K562 (cell line): ENCODE data around the gene HLCS. TPM values are rescaled to one million over a fixed set of nuclear protein-coding genes. Genes with fewer than 3 reads are reported as not detected.

Experiments
- ARHGAP35 ChIP-seq: fragments of 450-650 bp; IDR thresholded peaks from 2 replicates; pipeline ENCODE4 v1.6.1; 2018; ENCODE audit not compliant: partially characterized antibody
- ATF7 ChIP-seq: fragments of 450-650 bp; IDR thresholded peaks from 2 replicates; pipeline ENCODE4 v1.7.1; 2014; ENCODE audit warnings: mild to moderate bottlenecking, moderate library complexity
- BRD4 ChIP-seq: fragments of 200-600 bp; sonication (generic); IDR thresholded peaks from 2 replicates; pipeline ENCODE4 v1.6.1; 2017; ENCODE audit warnings: inconsistent platforms
- CAMTA2 ChIP-seq: fragments of 250-450 bp; sonication (Bioruptor Pico); conservative IDR thresholded peaks from 2 replicates; pipeline ENCODE4 v1.5.1; 2022
- CBX3 ChIP-seq, 2 experiments: IDR thresholded peaks; 1 replicate in 1 of 2; 2 replicates in 1 of 2; pipeline ENCODE4 v1.6.1; 2012; ENCODE audit warnings: inconsistent platforms in 2 of 2, low read length in 2 of 2, borderline replicate concordance in 1 of 2, control low read depth in 1 of 2
- EP400 ChIP-seq: fragments of 450-650 bp; IDR thresholded peaks from 2 replicates; pipeline ENCODE4 v1.6.1; 2017; ENCODE audit warnings: antibody characterized with exemption, mild to moderate bottlenecking, moderate library complexity
- ETV6 ChIP-seq, 3 experiments: fragments of 150-350 bp in 1 of 3; sonication (generic) in 1 of 3; formaldehyde crosslinking in 1 of 3; IDR thresholded peaks; 2 replicates each; pipeline versions ENCODE4 v1.6.1 to v1.8.0; 2014 to 2022; ENCODE audit warnings: borderline replicate concordance in 2 of 3, low read depth in 2 of 3, antibody characterized with exemption in 1 of 3, low read length in 1 of 3, mild to moderate bottlenecking in 1 of 3, missing genetic modification reagents in 1 of 3
- LCOR ChIP-seq: sonication (generic); formaldehyde crosslinking; IDR thresholded peaks from 2 replicates; pipeline ENCODE4 v1.8.0; 2022; ENCODE audit warnings: mild to moderate bottlenecking, missing genetic modification reagents
- MEF2A ChIP-seq: IDR thresholded peaks from 2 replicates; pipeline ENCODE4 v1.6.1; 2011; ENCODE audit warnings: low read depth, mild to moderate bottlenecking, low read length, moderate library complexity; ENCODE audit not compliant: control insufficient read depth
- POLR2A ChIP-seq: fragments of 450-650 bp; conservative IDR thresholded peaks from 2 replicates; pipeline ENCODE4 v1.6.1; 2016
- RFX5 ChIP-seq: IDR thresholded peaks from 2 replicates; pipeline ENCODE4 v1.6.1; 2011; ENCODE audit warnings: low read depth, mild to moderate bottlenecking, improper control_type of control experiment, low read length
- SMARCB1 ChIP-seq: IDR thresholded peaks from 2 replicates; pipeline ENCODE4 v1.6.1; 2011; ENCODE audit warnings: improper control_type of control experiment, low read depth; ENCODE audit not compliant: insufficient read length
- ZKSCAN3 ChIP-seq: fragments of 250-450 bp; sonication (Bioruptor Pico); IDR thresholded peaks from 2 replicates; pipeline ENCODE4 v1.4.0; 2020
- polyA plus RNA-seq, 8 experiments: library from polyadenylated mRNA; depleted of rRNA in 4 of 8; stranded (reverse) in 5 of 8; unstranded in 3 of 8; fragments of >200 nt; fragmentation: Nextera tagmentation in 2 of 8; fragmentation: Illumina TruSeq in 1 of 8; extraction: Ambion mirVana in 2 of 8; extraction: Trizol in 1 of 8; gene quantifications; 2 replicates each; pipeline versions ENCODE4 v1.2.1 to v1.2.3, GENCODE V29; 2011 to 2014; ENCODE audit warnings: inconsistent platforms in 1 of 8, missing spikeins in 1 of 8
- total RNA-seq, 7 experiments: library from RNA; depleted of rRNA in 6 of 7; stranded (reverse); fragments of >200 nt in 6 of 7; fragmentation: Illumina TruSeq in 2 of 7; extraction: Trizol in 2 of 7; gene quantifications; 2 replicates each; pipeline versions ENCODE4 v1.2.1 to v1.2.3, GENCODE V29; 2011 to 2021; ENCODE audit warnings: low replicate concordance in 1 of 7
- TF ChIP-seq, protein P1 (sequence below): fragments of 450-650 bp; formaldehyde crosslinking; IDR thresholded peaks from 2 replicates; pipeline ENCODE4 v1.4.0; 2020; ENCODE audit warnings: mild to moderate bottlenecking, moderate library complexity

The HLCS gene
- total and polyA plus RNA-seq, 9 of the 15 experiments (the other 6 are each of a cell fraction or from before 2014, with no cell fraction given): 3.0 to 21.5 (median 17.1) TPM

DNA sequence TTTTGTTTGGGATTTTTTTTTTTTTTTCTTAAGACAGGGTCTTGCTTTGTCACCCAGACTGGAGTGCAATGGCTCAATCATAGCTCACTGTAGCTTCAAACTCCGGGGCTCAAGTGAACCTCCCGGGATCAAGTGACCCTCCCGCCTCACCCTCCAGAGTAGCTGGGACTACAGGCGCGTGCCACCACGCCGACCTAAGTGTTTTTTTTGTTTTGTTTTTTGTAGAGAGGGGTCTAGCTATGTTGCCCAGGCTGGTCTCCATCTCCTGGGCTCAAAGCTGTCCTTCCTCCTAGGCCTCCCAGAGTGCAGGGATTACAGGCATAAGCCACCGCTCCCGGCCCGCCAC is 776 bp downstream of the HLCS start (continued):
- TF ChIP-seq, protein P1, sequence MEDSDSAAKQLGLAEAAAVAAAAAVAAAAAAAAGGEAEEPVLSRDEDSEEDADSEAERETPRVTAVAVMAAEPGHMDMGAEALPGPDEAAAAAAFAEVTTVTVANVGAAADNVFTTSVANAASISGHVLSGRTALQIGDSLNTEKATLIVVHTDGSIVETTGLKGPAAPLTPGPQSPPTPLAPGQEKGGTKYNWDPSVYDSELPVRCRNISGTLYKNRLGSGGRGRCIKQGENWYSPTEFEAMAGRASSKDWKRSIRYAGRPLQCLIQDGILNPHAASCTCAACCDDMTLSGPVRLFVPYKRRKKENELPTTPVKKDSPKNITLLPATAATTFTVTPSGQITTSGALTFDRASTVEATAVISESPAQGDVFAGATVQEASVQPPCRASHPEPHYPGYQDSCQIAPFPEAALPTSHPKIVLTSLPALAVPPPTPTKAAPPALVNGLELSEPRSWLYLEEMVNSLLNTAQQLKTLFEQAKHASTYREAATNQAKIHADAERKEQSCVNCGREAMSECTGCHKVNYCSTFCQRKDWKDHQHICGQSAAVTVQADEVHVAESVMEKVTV (CRISPR knock-in tag): no peak
- TF ChIP-seq ETV6 (IDR thresholded peaks at IDR 0.05; ENCODE audit: borderline replicate concordance in 1 of 2, low read depth in 2 of 2, low read length in 1 of 2): no peak
- no peak for TF ChIP-seq ETV6 (CRISPR knock-in tag; IDR thresholded peaks at IDR 0.05; ENCODE audit: borderline replicate concordance)
- 0 out of 2 replicates have a peak, but pooled peaks have one; percentile 55 for TF ChIP-seq POLR2A
- TF ChIP-seq ATF7: no peak
- 0 out of 3 replicates have a peak, but pooled peaks of 1 of the 2 experiments have one; percentile 23 for TF ChIP-seq CBX3 (IDR thresholded peaks at IDR 0.05; ENCODE audit: borderline replicate concordance in 1 of 2, low read length in 2 of 2)
- no peak for TF ChIP-seq RFX5
- no peak for TF ChIP-seq CAMTA2 (CRISPR knock-in tag)
- peak; percentile 64 for TF ChIP-seq ARHGAP35
- peak; percentile 47 for TF ChIP-seq EP400
- TF ChIP-seq MEF2A: no peak
- no peak for TF ChIP-seq SMARCB1
- no peak for TF ChIP-seq ZKSCAN3 (CRISPR knock-in tag)
- TF ChIP-seq BRD4: peak; percentile 87
- no peak for TF ChIP-seq LCOR (CRISPR knock-in tag)
